WTC11 (cell line): ENCODE measurements around the gene SLC25A2. TPM values are rescaled to one million over a fixed set of nuclear protein-coding genes. Genes with fewer than 3 reads are reported as not detected.
"Not testable (repeated sequence)": the region's sequence is repeated elsewhere in the genome, so short reads cannot be mapped to it uniquely, and the experiment has no call there.

Source experiments
- ATAC-seq: fragments of 200-7000 bp; cut with Tn5 transposase; 2 replicates; pipeline ENCODE4 v1.10.0; 2021; ENCODE audit warnings: mild to moderate bottlenecking, moderate library complexity
- CTCF ChIA-PET: fragments of 300-600 bp; sonication (Branson Sonifier 250); formaldehyde crosslinking; loops from one replicate; lab custom pipeline; 2021; ENCODE audit warnings: antibody characterized with exemption; lab: Charles Lee
- POLR2A ChIA-PET: fragments of 350-600 bp; sonication (Branson Sonifier 250); formaldehyde crosslinking; loops from one replicate; lab custom pipeline; 2021; ENCODE audit warnings: antibody characterized with exemption; lab: Charles Lee
- DNase-seq: peaks from one replicate; pipeline ENCODE4 v3.0.0; 2021; ENCODE audit warnings: low spot score
- H3K27ac Mint-ChIP-seq: 2 replicates; pipeline ENCODE4 v1.8.0; 2021; ENCODE audit warnings: mixed read lengths
- H3K27me3 Mint-ChIP-seq: 2 replicates; pipeline ENCODE4 v1.8.0; 2021; ENCODE audit warnings: low read depth, mild to moderate bottlenecking, moderate library complexity, mixed read lengths
- H3K36me3 Mint-ChIP-seq: 2 replicates; pipeline ENCODE4 v1.8.0; 2021; ENCODE audit warnings: mixed read lengths
- H3K4me1 Mint-ChIP-seq: 2 replicates; pipeline ENCODE4 v1.8.0; 2022; ENCODE audit warnings: mixed read lengths
- H3K4me3 Mint-ChIP-seq: 2 replicates; pipeline ENCODE4 v1.8.0; 2021; ENCODE audit warnings: mild to moderate bottlenecking, moderate library complexity, mixed read lengths
- H3K9me3 Mint-ChIP-seq: 2 replicates; pipeline ENCODE4 v1.8.0; 2021; ENCODE audit warnings: mixed read lengths
- AR ChIP-seq: fragments of 250-450 bp; sonication (Bioruptor Pico); IDR thresholded peaks from 2 replicates; pipeline ENCODE4 v1.9.0; 2021; ENCODE audit warnings: mild to moderate bottlenecking
- E2F5 ChIP-seq: sonication (generic); formaldehyde crosslinking; IDR thresholded peaks from 2 replicates; pipeline ENCODE4 v1.8.1; 2022; ENCODE audit warnings: mild to moderate bottlenecking, moderate library complexity, missing genetic modification reagents
- ESRRA ChIP-seq: sonication (generic); formaldehyde crosslinking; IDR thresholded peaks from 2 replicates; pipeline ENCODE4 v1.8.1; 2022; ENCODE audit warnings: mild to moderate bottlenecking, missing genetic modification reagents, borderline replicate concordance
- HMGA2 ChIP-seq: fragments of 250-450 bp; sonication (Bioruptor Pico); IDR thresholded peaks from 2 replicates; pipeline ENCODE4 v1.4.0; 2021; ENCODE audit warnings: mild to moderate bottlenecking, moderate library complexity
- IRF1 ChIP-seq: sonication (generic); formaldehyde crosslinking; IDR thresholded peaks from 2 replicates; pipeline ENCODE4 v1.8.0; 2023; ENCODE audit warnings: missing genetic modification reagents
- KAT7 ChIP-seq: sonication (generic); formaldehyde crosslinking; IDR thresholded peaks from 2 replicates; pipeline ENCODE4 v1.8.1; 2023; ENCODE audit warnings: missing genetic modification reagents, mild to moderate bottlenecking, borderline replicate concordance
- MAX ChIP-seq: sonication (generic); formaldehyde crosslinking; IDR thresholded peaks from 2 replicates; pipeline ENCODE4 v1.8.0; 2022; ENCODE audit warnings: mild to moderate bottlenecking, missing genetic modification reagents
- MLX ChIP-seq: sonication (generic); formaldehyde crosslinking; IDR thresholded peaks from 2 replicates; pipeline ENCODE4 v1.8.1; 2023; ENCODE audit warnings: mild to moderate bottlenecking, missing genetic modification reagents, moderate library complexity
- NFE2L1 ChIP-seq: sonication (generic); formaldehyde crosslinking; IDR thresholded peaks from 2 replicates; pipeline ENCODE4 v1.8.1; 2023; ENCODE audit warnings: missing genetic modification reagents
- RORB ChIP-seq: fragments of 250-450 bp; sonication (Bioruptor Pico); IDR thresholded peaks from 2 replicates; pipeline ENCODE4 v1.9.0; 2021; ENCODE audit warnings: mild to moderate bottlenecking
- SMAD3 ChIP-seq: sonication (generic); formaldehyde crosslinking; IDR thresholded peaks from 2 replicates; pipeline ENCODE4 v1.8.0; 2022; ENCODE audit warnings: missing genetic modification reagents, mild to moderate bottlenecking, borderline replicate concordance
- SP1 ChIP-seq: sonication (generic); formaldehyde crosslinking; conservative IDR thresholded peaks from 2 replicates; pipeline ENCODE4 v1.8.1; 2022; ENCODE audit warnings: missing genetic modification reagents
- TP53 ChIP-seq: sonication (generic); formaldehyde crosslinking; IDR thresholded peaks from 2 replicates; pipeline ENCODE4 v1.8.1; 2023; ENCODE audit warnings: mild to moderate bottlenecking, missing genetic modification reagents
- ZNF138 ChIP-seq: sonication (generic); formaldehyde crosslinking; conservative IDR thresholded peaks from 2 replicates; pipeline ENCODE4 v1.8.1; 2022; ENCODE audit warnings: mild to moderate bottlenecking, moderate library complexity, missing genetic modification reagents
- ZNF423 ChIP-seq: fragments of 250-450 bp; sonication (Bioruptor Pico); IDR thresholded peaks from 2 replicates; pipeline ENCODE4 v2.1.2; 2022; ENCODE audit warnings: mild to moderate bottlenecking, moderate library complexity
- total RNA-seq: library from RNA; stranded (reverse); gene quantifications from 3 replicates; pipeline ENCODE4 v1.2.3, GENCODE V29; 2021
- TF ChIP-seq, protein P1 (sequence below): sonication (generic); formaldehyde crosslinking; IDR thresholded peaks from 2 replicates; pipeline ENCODE4 v1.8.0; 2022; ENCODE audit warnings: mild to moderate bottlenecking, missing genetic modification reagents

The SLC25A2 gene
- total RNA-seq, 1 experiment from 2014 or later = 0.24 TPM

DNA sequence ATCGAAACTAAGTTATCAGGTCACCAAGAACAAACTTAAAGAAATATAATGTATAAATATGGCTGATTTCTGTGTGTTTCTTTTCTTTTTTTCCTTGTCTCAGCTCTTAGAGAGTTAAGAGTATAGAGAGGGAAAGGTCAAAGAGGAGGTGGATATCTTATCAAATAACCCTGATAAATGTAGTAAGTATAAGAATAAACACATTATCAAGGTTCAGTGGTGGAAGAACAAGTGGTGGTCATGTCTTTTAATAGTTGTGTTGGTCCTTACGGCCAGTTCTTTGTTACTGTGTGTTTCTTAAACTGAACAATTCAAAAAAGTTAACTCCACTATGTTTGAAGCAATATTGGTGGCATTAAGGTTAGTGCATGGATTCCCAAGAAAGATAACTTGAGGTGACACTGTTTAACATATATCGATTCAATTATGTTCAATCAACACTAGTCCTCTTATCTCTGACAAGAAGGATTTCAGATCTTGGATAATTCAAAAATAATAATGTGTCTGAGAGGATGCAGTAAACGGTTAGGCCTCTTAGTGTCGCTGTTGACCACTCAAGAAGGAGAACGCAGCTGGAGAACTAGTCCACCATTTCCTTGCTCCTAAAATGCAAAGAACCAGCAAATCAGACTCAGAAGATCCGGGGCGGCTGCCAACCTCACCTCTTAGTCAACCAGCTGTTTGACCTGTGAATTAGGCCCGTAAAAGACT is 39.5 kb upstream of the SLC25A2 start, which contains the start of gene PCDHGA3 (continued):
- no peak for TF ChIP-seq KAT7

DNA sequence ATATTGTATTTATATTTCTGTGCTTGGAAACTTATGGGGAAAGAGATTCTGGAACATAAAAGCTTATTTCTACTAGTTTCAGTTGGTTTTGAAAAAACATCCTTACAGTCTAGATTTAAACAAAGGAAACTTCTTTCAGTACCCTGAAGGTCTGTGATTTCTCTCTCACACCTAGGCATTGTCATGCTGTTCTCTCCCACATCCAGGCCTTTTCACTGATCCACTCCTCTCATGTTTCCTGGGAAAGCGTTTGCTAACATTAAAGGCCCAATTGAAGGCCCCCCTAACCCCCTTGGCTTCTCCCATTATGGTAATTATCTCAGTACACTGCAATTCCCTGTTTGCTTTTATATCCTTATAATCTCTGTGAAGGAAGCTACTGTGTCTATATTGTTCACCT is 38.9 kb upstream of the SLC25A2 start:
- Mint-ChIP-seq H3K4me1 (peaks cover 2% of the 10 kb centered on the region; the same call in 1 of the 2 replicates), H3K4me3 (no peak overlapping the region), H3K27ac (no peak overlapping the region), H3K36me3 (peaks cover 54% of the 10 kb centered on the region), H3K9me3 (peaks cover 68% of the 10 kb centered on the region), H3K27me3 (no peaks in the 10 kb centered on the region)
- TF ChIP-seq HMGA2 (CRISPR knock-in tag) (no peak), SP1 (CRISPR knock-in tag) (no peak), ESRRA (CRISPR knock-in tag) (no peak), MAX (CRISPR knock-in tag) (no peak), NFE2L1 (CRISPR knock-in tag) (no peak), E2F5 (CRISPR knock-in tag) (no peak), IRF1 (CRISPR knock-in tag) (no peak), ZNF423 (CRISPR knock-in tag) (no peak), RORB (CRISPR knock-in tag) (no peak), AR (no peak), MLX (no peak), ZNF138 (CRISPR knock-in tag) (no peak), TP53 (CRISPR knock-in tag) (no peak), SMAD3 (CRISPR knock-in tag) (no peak)
- TF ChIP-seq, protein P1, sequence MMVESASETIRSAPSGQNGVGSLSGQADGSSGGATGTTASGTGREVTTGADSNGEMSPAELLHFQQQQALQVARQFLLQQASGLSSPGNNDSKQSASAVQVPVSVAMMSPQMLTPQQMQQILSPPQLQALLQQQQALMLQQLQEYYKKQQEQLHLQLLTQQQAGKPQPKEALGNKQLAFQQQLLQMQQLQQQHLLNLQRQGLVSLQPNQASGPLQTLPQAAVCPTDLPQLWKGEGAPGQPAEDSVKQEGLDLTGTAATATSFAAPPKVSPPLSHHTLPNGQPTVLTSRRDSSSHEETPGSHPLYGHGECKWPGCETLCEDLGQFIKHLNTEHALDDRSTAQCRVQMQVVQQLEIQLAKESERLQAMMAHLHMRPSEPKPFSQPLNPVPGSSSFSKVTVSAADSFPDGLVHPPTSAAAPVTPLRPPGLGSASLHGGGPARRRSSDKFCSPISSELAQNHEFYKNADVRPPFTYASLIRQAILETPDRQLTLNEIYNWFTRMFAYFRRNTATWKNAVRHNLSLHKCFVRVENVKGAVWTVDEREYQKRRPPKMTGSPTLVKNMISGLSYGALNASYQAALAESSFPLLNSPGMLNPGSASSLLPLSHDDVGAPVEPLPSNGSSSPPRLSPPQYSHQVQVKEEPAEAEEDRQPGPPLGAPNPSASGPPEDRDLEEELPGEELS (CRISPR knock-in tag) = no peak
- DNase-seq = no peak
- CTCF ChIA-PET = interaction anchor here (1.0 to 4.0 kb wide), 13 partner anchors 9 to 224 kb away, joined by 3 to 22 read pairs (median 7); partner anchors contain the start of genes PCDHB14, PCDHB15, PCDHGA10 and PCDHGA11
- ATAC-seq = no peak
- POLR2A ChIA-PET = no interaction called here

GRCh38 chr5:141340781-141341354 is 37.0 kb upstream of the SLC25A2 start:
- CTCF ChIA-PET = interaction anchor here (1.3 to 1.6 kb wide), 2 partner anchors 96 to 217 kb away, joined by 3 read pairs; partner anchors contain the start of gene PCDHB15
- DNase-seq, H3K27ac Mint-ChIP-seq, H3K4me3 Mint-ChIP-seq, ATAC-seq, POLR2A ChIA-PET, H3K27me3 Mint-ChIP-seq, H3K4me1 Mint-ChIP-seq: not testable (repeated sequence)
- Mint-ChIP-seq H3K9me3 (peaks cover 67% of the 10 kb centered on the region), H3K36me3 (peaks cover 42% of the 10 kb centered on the region)
